ENCODE data around the gene TESMIN.

Gene TESMIN

DNA sequence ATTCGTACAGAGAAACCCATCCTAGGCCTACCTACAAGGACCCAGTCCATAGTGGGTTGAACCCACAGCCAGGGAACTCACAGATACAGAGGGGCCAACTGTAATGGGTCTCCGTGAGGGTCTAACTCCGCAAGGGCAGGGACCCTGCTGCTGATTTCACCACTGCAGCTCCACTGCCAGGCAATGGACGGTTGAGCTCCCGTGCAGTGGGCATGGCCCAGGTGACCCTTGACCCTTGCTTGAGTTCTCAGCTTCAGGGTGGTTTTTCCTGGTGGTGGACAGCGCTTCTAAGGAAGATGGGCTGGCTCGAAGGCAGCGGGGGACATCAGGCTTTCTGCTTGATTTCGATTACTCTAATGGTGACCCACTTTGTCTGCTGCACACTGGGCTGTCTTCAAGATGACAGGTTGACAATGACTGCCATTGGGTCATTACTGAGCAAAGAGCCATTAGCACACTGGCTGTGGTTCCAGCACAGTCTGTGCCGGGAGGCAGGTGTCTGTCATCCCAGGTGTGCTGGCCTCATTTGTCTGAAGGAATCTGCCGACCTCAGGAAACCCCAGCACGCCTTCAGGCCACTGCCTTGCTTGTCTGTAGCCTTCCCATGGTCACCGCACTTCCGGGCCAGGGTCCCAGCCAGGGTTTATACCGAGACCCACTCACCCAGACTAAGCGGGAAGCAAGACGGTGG, 70.6 kb downstream of the TESMIN start:
- DNase-seq, result no peak

DNA sequence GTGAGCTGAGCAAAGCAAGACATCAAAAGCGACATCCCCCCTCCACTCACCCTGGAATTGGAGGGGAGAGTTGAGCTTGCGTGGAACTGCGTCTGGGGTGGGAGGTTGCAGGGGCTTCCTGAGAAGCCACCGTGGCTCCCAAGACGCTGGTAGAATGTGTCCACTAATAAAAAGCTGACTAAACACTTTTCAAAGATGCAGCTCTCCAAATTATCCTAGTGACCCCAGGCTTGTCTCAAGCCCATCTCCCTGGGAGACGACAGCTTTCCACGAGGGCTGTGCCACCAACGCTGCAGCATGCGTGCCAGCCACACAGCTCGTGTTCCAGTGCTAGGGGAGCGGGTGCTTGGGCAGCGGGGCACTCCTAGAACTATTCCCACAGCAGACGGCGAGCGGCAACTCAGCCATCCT, 73.3 kb downstream of the TESMIN start:
- no peak for DNase-seq

DNA sequence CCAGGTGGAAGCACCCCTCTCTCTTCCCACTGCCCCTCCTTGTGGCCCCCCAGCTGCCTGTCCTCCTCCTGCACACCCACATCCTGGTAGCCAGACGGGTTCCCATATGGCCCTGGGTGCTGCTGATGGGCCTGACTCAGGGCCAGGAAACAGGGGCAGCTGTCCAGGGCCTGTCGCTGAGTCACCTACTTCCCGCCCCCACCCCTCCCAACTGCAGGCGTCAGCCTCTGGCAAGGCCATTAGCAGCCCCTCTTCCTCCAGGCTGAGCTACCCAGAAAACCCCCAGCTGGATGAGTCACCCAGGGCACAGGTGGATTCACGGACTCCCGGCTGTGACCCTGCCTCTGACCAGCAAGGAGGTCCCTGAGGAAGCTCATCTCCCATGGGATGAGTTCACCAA, 73.9 kb downstream of the TESMIN start:
- DNase-seq, result no peak

DNA sequence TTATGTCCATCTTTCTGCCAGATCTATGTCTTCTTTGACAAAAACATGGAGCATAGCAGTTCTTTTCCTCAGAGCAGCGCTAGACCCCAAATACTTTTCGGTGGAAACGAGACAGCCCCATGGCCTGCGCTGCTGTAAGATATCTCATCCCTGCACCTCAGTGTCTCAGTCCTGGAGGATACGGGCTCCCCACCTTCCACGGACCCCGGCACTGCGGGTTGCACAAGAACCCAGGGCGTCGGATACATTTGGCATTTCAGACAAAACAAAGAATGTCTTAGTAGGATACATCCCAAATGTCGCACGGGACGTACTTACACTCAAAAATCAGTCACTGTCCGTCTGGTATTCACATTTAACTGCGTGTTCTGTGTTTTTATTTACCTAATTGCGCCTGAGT, 76.9 kb downstream of the TESMIN start:
- no peak for DNase-seq

DNA sequence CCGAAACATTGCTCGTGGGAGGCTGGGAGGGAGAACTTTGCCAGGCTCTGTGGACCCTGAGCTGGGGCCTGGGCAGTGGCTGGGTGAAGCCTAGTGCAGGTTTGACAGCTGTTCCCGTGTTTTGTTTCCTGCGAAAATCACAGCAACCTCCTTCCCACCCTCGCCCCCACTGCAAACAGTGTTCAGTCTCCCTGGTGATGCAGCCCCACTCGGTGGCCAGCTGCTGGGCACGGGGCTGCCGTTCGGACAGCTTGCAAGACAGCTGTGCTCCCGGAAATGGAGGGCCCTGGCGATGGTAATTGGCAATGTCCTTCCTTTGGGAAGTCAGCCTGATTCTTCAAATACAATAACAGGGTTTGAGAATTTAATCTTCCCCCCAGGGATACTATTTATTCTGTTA, 77.3 kb downstream of the TESMIN start:
- DNase-seq, result no peak

DNA sequence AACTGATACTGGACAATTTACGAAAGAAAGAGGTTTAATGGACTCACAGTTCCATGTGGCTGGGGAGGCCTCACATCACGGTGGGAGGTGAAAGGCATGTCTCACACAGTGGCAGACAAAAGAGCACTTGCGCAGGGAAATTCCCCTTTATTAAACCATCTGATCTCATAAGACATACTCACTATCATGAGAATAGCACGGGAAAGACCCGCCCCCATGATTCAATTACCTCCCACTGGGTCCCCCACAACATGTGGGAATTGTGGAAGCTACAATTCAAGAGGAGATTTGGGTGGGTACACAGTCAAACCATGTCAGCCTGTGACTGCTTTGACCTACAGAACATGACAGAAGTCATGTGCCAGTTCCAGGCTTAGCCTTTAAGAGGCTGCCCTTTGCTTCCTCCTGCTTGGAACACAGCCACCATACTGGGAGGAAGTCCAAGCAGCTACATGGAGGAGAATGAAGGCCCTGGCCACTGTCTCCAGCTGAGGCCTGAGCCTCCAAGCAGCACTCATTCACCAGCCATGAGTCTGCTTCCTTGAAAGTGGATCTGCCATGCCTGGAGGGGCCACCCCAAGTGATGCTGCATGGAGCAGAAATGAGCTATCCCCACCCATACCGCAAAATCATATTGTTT, 77.9 kb downstream of the TESMIN start:
- no peak for DNase-seq

DNA sequence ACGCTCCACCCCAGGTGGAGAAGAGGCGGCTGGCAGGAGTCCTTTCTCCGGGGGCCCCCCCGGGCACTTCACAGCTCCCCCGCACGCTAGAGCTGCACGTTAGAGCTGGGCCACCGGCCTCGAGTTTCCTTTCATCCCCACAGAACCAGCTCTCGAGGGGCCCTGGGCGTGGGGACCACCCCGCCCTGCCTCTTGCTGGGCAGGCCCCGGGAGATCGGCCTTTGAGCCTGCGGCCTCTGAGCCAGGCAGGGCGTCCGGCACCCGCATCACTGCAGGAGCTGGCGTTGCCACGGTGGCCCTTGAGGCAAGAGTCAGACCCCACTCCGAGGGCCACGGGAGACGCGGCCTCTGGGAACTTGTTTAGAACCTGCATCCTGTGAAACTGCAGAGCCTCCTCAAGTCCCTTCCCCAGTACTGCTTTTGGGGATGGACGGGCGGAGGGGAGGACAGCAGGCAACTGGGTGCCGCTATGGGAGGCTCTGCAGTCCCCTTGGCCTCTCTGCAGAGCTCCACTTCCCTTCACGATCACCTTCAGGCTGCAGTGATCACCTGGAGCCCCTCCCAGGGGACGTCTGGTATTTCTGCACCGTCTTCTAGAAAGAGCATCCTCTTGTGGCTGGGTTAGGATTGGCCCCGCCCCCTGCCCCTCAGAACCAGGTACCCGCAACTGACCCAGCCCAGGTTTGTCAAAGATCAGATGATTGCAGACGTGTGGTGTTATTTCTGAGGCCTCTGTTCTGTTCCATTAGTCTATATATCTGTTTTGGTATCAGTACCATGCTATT, 80.9 kb downstream of the TESMIN start:
- no peak for DNase-seq

DNA sequence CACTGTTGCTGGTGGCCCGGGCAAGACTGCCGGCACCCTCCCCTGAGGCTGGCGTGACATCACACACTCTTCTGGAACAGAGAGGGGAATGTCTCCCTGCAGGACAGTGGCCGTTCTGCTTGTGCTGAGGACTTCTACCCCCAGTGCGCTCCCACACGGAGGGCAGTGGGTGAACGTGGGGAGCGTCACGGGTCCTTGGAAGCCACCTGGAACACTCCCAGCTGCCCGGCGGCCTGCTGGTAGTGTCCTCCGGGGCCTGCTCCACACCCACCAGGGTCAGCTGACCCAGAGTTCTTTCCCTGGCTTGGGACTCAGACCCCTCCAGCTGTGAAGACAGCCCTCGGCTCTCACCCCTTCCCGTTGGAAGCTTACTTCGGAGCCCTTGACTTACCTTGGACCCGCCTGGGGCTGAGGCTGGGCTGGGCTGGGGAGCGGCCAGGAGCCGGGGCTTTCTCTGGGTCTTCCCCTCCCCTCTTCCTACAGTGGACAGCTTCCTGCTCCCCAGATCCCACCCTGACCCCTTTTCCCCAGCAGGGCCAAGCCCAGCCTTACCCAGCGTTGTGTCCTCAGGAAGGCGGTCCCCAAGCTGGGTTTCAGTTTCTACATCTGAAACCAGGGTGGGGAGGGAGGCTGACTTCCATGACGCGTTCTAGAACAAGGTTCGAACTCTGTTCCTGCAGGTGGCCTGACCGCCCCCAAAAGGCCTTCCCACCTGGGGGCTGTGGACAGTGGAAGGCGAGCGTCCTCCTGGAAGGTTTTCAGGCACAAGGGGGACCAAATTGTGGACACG, 81.8 kb downstream of the TESMIN start:
- no peak for DNase-seq

DNA sequence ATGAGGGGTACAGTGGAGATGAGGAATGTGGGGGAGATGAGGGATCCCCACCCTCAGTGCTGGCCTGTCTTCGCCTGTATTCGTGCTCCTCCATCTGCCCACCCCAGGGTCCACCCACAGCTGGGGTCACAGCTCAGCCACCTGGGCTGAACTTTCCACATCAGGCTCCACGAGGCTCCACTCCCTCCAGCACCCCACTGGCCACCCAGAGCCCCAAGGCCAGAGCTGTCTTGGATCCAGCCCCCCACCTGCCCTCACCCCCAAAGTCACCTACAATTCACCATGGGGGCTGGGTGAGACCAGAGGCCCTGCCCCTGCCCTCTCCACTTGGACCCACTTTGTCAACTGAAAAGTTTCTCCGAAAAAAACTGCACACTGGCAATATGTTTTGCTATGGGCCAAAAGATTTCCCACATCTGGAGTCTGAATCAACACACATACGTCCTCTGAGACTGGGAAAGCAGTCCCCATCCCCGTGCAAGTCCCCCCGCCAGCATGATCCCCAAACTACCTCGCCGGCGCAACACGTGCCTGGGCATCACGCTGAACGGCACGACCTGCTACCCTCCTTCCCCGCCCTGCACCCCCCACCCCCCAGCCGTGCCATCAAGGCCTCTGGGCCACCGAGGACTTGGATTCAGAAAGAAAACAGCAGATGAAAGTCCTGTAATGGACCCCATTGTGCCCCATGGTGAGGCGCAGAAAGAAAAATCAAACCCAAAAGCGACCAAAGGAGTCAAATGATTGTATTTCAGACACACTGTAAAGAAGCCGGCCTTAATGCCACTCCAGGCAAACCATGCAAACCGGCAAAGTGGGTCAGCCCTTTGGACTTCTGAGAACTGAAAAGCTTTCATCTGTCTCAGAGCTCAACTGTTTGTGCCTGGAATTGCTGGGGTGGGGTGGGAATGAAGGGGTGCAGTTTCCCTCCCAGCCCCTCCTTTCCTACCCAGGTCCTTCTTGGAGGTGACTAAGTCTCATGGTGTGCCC, 83.5 kb downstream of the TESMIN start:
- DNase-seq, result no peak

DNA sequence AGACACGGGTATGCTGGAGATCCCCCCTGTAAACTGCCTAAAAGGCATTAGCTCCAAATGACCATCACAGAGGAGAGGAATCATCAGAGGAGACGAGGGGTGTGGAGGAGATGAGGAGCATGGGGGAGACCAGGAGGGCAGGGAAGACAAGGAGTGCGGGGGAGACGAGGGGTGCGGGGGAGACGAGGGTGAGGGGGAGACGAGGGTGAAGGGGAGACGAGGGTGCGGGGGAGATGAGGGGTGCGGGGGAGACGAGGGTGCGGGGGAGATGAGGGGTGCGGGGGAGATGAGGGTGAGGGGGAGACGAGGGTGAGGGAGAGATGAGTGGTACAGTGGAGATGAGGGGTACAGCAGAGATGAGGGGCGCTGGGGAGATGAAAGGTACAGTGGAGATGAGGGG, 84.5 kb downstream of the TESMIN start:
- DNase-seq, result no peak

DNA sequence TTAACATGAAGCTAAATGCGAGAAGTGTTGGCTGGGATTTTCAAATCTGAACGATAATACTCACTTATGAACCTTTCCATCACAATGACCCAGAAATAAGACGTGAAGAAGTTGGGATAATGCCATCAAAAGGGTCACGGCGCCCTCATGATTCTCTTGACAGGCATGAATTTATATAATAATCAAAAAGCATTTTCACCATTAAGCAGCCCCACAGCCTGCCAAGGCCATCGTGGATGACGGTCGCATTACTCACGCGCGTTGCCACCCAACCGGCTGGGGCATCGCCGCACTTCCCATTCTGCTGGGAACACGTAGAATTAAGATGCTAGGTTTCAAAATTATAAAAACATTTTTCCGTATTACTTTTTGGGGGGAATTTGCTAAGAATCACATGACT, 85.9 kb downstream of the TESMIN start:
- no peak for DNase-seq

DNA sequence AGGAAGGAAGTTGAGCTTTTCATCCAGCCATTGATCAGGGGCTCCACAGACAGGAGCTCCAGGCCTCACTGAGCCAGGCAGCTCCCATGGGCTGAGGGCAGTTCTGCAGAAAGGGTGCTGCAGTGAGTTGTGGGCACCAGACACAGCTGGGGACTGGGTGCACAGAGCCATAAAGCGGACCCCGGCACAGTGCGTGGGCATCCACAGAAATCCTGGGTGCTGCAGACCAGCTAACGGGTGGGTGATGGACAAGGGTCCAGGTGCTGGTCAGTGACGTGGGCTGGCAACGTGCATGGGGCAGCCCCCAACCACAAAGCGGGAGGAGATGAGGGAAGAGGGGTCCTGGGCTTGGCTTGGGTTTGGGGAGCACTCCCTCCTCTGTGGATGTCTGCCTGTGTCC, 86.4 kb downstream of the TESMIN start:
- no peak for DNase-seq

DNA sequence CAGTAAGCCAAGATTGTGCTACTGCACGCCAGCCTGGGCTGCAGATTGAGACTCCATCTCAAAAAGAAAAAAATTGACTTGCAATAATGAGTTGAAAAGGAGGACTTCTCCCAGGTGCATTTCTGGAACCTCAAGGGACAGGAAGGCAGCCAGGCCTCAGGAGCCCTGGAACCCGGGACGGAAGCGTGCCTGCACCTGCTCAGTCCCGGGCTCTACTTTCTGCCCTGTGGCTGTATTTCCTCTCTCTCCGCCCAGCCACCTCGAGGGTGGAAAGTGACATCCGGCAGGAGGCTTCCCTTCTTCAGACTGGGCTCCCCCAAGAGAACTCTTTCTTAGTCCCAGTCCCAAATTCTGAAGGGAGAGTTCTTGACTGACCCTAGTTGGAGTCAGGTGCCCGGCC, 87.2 kb downstream of the TESMIN start:
- DNase-seq, result no peak

DNA sequence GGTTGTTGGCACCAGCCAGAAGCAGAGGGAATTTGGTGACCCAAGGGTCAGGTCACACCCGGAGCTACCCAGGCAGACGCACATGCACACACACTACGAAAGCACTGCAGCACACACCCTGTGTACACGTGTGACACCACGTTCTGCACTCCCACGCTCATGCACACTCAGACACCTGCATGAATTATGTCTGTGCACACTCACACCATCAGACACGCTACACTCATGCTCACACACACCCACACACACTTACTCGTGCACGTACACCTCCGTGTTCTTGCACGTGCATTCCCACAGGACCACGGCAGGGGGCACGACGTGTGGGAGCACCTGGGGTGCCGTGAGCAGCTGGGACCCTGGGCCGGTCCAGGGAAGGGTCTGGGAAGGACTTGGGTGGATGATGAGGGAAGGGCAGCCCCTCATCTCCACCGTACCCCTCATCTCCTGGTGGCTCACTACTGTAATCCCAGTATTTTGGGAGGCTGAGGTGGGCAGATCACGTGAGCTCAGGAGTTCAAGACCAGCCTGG, 87.8 kb downstream of the TESMIN start:
- DNase-seq, result no peak

DNA sequence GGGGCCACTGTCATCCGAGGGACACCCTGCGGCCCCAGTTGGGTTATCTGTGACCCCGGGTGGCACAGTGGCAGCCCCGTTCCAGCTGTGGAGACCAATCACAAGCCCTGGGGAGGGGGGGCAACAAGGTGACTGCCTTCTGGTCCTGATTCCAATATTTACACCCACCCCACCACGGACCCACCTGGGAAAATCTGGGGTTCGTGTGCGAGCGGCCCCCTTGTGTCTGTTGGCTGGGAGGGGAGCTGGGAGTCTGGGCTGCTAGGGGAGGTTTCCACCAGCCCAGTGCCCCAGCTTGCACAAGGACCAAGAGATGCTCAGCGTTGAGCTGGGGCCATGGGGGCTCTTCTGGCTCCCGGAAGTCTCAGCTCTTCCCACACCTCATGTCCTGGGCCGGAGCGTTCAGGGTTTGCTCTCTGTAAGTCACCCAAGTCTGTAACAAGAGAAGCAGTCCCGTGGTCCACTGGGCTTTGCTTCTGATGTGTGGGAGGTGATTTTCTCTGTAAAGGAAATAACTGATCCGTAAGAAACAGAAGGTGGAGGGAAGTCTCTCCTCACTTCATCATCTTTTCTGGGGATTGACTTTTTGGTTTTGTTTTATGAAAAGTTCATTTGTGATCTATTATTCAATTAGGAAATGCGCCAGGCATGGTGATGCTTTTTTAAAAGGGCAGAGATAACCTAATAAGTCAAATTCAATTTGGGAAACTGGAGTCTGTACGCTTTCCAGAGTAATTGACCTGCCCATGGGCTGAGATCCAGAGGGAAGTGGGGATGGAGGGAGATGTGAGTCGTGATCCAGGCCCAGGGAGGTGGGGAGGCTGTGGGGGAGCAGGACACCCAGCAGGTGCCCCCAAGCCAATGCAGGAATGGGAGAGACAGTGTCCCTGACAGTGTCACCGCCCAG, 89.4 kb downstream of the TESMIN start:
- DNase-seq, result no peak

DNA sequence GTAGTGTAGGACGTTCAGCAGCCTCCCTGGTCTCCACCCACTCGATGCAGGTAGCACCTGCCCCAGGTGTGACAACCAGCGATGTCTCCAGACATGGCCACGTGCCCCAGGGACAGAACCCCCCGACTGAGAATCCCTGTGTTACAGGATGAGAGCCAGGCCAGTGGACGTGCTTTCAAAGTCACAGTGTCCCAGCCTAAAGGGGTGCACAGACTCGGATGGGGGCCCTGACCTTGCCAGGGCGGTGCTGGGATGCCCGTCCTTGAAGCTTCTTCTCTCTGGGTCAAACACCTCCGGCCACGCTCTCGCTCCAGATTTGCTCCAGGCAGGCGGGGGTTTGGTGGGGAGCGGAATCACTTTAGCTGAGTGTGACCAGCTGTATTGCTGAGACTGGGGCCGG, 90.3 kb downstream of the TESMIN start:
- no peak for DNase-seq

DNA sequence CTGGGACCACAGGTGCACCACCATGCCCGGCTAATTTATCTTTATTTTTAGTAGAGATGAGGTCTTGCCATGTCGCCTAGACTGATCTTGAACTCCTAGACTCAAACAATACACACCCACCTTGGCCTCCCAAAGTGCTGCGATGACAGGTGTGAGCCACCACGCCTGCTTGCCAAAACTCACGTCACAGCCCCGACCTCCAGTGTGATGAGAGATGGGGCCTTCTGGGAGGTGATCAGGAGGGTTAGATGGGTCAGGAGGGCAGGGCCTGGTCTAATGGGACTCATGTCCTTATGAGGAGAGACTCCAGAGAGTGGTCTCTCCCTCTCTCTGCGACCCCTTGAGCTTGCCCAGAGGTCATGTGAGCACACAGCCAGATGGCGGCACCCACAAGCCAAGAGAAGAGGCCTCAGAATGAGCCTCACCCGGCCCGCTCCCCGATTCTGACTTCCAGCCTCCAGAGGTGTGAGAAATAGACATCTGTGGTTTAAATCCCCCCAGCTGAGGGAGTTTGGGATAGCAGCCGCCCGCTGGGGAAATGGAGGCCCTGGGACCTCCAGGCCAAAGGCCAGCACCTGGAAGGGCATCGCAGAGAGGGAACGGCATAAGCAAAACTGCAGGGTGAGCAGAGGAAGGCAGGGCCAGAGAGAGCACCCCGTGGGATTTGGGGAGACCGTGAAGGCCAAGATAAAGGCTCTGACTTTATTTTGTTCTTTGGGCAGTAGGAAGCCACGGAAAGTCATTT, 91.1 kb downstream of the TESMIN start:
- no peak for DNase-seq

DNA sequence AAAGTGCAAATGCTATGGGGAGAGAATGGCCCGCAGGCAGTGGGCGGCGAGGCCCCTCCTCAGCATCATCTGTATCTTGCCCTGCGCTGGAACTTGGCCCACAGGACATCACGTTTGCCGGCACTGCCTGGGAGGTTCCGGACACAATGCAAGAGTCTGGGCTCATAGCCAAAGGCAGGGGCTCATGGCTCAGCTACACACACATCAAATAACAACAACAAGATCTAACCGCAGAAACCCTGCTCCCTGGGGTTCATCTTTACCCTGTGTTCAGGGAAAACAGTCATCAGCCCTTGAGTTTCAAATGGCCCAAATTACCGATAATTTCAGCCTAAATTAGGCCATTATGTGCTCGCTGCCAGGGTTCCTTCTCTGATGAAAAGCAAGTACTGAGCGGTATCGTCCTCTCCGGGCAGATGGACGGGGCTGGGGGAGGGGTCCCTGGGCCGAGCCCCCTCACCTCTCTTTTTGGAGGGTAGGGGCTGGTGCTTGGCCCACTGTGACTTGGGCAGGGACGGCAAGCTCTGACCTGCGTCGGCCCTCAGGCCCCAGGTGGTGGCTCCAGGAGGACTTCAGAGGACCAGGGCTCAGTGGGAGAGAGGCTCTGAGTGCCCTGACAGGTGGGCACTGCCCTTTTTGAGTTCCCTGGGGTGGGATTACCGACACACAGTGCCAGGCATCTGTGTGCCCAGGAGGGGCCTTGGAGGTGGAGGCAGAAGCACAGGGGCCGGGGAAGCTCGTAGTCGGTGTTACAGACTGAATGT, 92.0 kb downstream of the TESMIN start:
- DNase-seq, result no peak

DNA sequence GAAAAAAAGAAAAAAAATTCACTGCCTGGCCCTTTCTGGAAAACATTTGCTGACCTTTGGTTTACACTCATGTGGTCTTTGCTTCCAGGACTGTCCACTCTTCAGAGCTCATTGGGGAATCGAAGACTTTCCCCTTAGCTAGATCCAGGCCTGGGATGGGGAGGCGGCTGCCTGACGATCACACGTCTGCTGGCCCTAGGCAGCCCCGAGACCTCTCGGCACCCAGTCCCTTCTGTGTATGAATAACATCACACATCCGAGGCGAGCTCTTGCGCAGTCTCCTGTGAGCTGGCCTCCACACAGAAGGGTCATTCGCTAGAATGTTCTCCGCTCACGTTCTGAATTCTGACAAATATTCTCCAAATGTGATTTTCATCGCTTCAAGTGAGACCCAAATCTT, 92.7 kb downstream of the TESMIN start:
- DNase-seq, result no peak
